ENCODE measurements around the gene CPLX4.

The CPLX4 gene

GRCh38 chr18:59306640-59307039 is 11.8 kb downstream of the CPLX4 start:
- DNase-seq (ENCODE audit: low read depth): no peak

GRCh38 chr18:59305295-59305694 is 13.2 kb downstream of the CPLX4 start:
- no peak for DNase-seq (ENCODE audit: low read depth)

GRCh38 chr18:59303656-59304195 is 14.7 kb downstream of the CPLX4 start:
- no peak for DNase-seq (ENCODE audit: low read depth)

GRCh38 chr18:59303006-59303405 is 15.4 kb downstream of the CPLX4 start:
- DNase-seq (ENCODE audit: low read depth): no peak

GRCh38 chr18:59301929-59302328 is 16.5 kb downstream of the CPLX4 start:
- no peak for DNase-seq (ENCODE audit: low read depth)

- DNase-seq (ENCODE audit: low read depth): no peak
Observed at GRCh38 chr18:59300676-59301285, 17.7 kb downstream of the CPLX4 start.

GRCh38 chr18:59298871-59299270 is 19.6 kb downstream of the CPLX4 start:
- no peak for DNase-seq (ENCODE audit: low read depth)

- DNase-seq (ENCODE audit: low read depth): no peak
Observed at GRCh38 chr18:59293317-59293716, 25.1 kb downstream of the CPLX4 start.

- DNase-seq (ENCODE audit: low read depth): no peak
Observed at GRCh38 chr18:59286341-59286740, 32.1 kb downstream of the CPLX4 start.

GRCh38 chr18:59282341-59282740 is 36.1 kb downstream of the CPLX4 start:
- DNase-seq (ENCODE audit: low read depth): no peak

GRCh38 chr18:59279722-59280121 is 38.7 kb downstream of the CPLX4 start:
- DNase-seq (ENCODE audit: low read depth): no peak

- no peak for DNase-seq (ENCODE audit: low read depth)
Observed at GRCh38 chr18:59279193-59279592, 39.3 kb downstream of the CPLX4 start.

GRCh38 chr18:59278793-59279192 is 39.7 kb downstream of the CPLX4 start:
- DNase-seq (ENCODE audit: low read depth): no peak

GRCh38 chr18:59276047-59276446 is 42.4 kb downstream of the CPLX4 start:
- no peak for DNase-seq (ENCODE audit: low read depth)

- DNase-seq (ENCODE audit: low read depth): no peak
Observed at GRCh38 chr18:59275406-59275949, 43.0 kb downstream of the CPLX4 start.

GRCh38 chr18:59274533-59274928 is 43.9 kb downstream of the CPLX4 start:
- no peak for DNase-seq (ENCODE audit: low read depth)

GRCh38 chr18:59273759-59274532 is 44.5 kb downstream of the CPLX4 start:
- no peak for DNase-seq (ENCODE audit: low read depth)

- DNase-seq (ENCODE audit: low read depth): no peak
Observed at GRCh38 chr18:59272891-59273758, 45.3 kb downstream of the CPLX4 start, which contains the start of gene RAX. Gene RAX, minus strand, starts transcription at chr18:59273454. Its CDS starts 248 bp downstream, at chr18:59273206.

GRCh38 chr18:59272221-59272888 is 46.1 kb downstream of the CPLX4 start:
- no peak for DNase-seq (ENCODE audit: low read depth)

GRCh38 chr18:59271606-59272220 is 46.7 kb downstream of the CPLX4 start:
- DNase-seq (ENCODE audit: low read depth): no peak

GRCh38 chr18:59270689-59271257 is 47.7 kb downstream of the CPLX4 start:
- no peak for DNase-seq (ENCODE audit: low read depth)

Measured in stimulated activated CD8-positive, alpha-beta memory T cell treated with anti-CD3 and anti-CD28 coated beads, Interleukin-12 subunit alpha, Interleukin-12 subunit beta, amount 100 ng/mL, for 4 hours (primary cell).